GM18868 (cell line): ENCODE data around the gene TTF2.
"Not testable (repeated sequence)": the region's sequence is repeated elsewhere in the genome, so short reads cannot be mapped to it uniquely, and the experiment has no call there.

Source experiments
- ATAC-seq: cut with Tn5 transposase; IDR thresholded peaks from one replicate; pipeline ENCODE4 v1.9.1; 2021; ENCODE audit warnings: mild to moderate bottlenecking, moderate library complexity; ENCODE audit not compliant: unreplicated experiment

Gene TTF2

DNA sequence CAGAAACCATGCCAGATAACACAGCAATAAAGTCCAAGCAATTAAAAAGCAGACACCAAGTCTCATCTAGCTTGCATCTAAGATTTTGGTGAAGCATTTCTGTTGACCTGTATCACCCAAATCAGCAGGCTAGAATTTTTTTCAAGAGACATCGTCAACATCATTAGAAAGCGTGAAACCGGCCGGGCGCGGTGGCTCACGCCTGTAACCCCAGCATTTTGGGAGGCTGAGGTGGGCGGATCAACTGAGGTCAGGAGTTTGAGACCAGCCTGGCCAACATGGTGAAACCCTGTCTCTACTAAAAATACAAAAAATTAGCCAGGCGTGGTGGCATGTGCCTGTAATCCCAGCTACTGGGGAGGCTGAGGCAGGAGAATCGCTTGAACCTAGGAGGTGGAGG, 59.0 kb downstream of the TTF2 start:
- ATAC-seq, result not testable (repeated sequence)

GRCh38 chr1:117120774-117121588, 60.9 kb downstream of the TTF2 start:
- ATAC-seq, result peak; percentile 17

GRCh38 chr1:117121589-117122329, 61.6 kb downstream of the TTF2 start, which contains the start of gene TRIM45:
TSS of gene TRIM45 (minus strand) at chr1:117121749. CDS start at chr1:117121201, 548 bp downstream.
- peak; percentile 91 for ATAC-seq

DNA sequence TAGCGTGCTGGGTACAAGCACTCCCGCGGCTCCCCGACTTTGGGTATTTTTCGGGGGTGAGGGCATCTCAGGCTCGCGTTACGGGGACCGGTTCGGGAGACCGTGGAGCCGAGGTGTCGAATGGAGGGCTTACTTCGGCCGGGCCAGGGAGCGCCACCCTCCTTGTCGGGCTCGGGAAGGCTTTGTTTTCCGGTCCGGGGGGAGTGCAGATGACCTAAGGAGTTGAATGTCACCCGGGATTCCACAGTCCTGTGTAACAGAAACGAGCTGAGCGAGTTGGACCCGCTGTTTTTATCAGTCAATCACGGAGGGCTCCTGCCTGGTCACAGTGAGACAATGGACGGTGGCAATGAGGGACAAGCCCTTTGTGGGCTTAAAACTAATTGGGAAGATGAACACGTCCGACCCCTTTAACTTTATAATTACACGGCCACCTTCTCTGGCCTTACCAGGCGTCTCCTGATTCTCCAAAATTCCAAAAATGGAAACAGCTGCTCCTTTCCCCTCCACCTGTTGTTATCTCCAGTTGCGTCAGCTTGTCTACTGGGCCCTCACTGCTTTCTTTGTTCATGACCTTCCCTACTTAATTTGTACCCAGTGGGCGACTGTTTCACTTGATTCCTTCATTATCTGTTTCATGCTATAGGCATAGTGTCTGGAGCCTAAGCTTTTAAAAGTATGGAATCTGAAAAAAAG, 62.4 kb downstream of the TTF2 start:
- ATAC-seq, result no peak

GRCh38 chr1:117123274-117123673, 63.1 kb downstream of the TTF2 start:
- ATAC-seq, result no peak

DNA sequence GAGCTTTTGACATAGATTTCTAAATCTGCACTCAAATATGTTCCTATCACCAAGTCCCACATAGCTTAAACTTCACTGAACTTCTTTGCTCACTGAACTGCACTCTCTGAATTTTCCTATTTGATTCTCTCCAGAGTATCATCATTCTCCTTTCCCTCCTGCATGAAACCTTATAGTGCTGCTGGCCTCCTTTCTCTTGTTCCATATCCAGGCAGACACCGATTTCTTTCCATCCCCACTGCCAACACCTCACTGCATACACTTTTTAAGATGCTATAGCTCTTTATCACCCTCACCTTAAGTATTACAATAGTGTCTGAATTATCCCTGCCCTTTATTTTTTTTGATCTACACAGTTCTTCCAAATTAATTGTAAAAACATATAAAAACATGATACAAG, 64.5 kb downstream of the TTF2 start:
- no peak for ATAC-seq

DNA sequence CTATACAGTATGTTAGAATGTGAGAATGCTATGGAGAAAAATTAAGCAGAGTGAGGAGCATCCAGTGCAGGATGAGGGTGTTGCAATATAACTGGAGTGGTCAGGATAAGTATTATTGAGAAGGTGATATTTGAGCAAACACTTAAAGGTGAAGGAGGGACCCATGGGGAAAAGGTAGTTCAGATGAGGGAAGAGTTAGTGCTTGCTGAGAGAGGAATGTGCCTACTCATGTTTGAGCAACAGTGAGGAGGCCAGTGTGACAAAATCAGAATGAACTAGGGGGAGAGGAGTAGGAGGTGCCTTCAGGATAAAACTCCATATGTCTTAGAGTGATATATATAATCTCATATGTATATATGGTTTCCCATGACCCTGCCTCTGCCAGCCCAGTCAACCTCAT, 67.7 kb downstream of the TTF2 start:
- ATAC-seq, result no peak

DNA sequence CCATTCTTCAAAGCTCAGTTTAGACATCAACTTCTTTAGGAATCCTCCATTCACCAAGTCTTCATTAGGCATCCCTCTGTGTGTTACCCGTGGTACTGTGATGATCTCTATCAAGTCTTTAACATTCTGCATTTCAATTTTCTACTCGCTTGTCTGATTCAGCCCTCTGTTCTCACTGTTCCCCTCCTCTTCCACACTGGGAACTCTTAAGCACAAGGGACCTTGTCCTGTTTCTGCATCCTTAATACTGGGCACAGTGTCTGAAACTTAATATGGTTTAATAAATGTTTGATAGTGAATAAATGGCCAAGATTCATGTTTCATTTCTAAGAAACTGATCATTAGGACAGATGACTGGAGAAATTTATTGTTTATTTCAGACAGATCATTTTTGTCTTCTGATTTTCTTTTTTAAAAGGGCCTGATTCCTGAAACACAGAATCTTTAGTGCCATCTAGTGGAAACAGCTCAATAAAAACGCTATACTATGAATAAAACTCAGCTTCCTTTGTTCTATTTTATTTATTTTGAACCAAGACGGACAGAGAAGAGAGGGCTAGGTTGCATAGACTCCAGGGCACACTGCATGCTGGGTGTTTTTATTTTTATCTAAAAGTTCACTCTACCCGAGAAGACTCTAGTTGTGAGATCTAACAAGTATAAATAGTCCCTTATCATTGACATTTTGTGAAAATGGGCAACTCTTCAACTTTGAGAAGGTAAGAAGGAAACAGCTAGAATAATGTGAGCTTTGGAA, 68.4 kb downstream of the TTF2 start:
- no peak for ATAC-seq

DNA sequence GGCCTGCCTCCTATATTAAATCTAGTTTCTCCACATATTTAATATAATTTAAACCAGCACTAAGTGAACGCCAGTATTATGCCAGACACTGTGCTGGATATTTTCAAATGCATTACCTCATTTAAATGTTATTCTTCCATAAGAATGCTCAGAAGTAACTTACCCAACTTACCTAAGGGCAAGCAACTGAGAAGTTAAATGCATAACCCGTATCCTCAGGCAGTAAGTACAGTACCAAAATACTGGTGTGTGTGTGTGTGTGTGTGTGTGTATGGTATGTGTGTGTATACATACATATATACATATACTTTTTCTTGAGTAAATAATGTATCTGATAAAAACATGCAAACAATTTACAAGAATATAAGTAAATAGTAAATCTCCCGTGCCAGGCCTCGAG, 70.4 kb downstream of the TTF2 start:
- ATAC-seq, result no peak

- ATAC-seq, result no peak
Measured at GRCh38 chr1:117135329-117135728, 75.2 kb downstream of the TTF2 start.

DNA sequence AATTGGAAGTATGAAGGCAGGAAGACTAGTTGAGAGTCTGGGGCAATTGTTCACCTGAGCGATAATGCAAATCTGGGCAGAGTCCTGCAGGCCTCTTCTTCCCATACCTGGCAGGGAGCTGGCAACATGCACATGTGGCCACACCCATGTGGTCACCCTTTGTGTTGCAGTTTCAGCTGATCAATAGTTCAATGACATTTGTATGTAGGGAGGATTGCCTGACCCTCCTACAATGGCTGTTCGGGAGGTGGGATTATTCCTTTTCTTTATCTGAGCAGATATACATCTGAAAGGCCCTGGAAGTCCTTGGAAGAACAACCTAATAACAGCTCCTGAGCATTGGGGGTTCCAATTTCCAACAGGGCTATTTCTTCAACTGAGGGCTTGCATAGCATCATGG, 76.6 kb downstream of the TTF2 start:
- no peak for ATAC-seq

DNA sequence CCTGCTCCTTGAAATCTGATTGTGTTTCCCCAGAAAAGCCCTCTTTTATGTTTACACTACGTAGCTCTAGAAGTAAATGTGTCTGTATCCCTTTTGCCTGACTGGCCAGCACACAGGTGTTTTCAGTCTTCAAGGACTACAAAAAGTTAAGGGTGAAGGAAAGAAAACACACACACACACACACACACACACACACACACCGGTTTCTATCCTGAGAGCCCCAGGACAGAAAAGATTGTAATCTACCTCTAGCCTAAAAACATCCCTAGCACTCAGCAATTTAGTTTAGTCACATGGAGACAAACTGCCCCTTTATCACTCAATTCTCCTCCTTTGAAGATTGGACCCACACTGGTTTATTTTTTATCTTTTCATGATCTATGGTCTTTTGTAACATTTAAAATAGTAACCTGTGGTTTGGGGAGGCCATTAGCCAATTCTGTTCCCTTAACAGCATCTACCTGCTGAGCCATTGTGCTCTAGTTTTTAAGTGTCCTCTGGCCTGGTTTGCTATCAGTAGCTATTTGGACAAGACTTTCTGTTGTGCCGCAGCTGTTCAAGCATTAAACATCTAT, 77.2 kb downstream of the TTF2 start:
- ATAC-seq, result no peak

DNA sequence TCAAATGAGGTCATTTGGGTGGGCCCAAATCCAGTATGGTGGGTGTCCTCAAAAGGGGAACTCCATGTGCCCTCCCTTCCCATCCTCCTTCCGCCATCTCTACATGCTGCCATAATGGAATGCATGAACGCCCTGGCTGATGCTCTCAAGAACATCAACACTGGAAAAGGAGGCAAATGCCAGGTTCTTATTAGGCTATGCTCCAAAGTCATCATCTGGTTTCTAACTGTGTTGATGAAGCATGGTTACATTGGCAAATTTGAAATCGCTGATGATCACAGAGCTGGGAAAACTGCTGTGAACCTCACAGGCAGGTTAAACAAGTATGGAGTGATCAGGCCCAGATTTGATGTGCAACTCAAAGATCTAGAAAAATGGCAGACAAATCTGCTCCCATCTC, 78.0 kb downstream of the TTF2 start:
- no peak for ATAC-seq

- ATAC-seq, result no peak
Measured at GRCh38 chr1:117138561-117138960, 78.4 kb downstream of the TTF2 start.

GRCh38 chr1:117142200-117142599, 82.1 kb downstream of the TTF2 start:
- ATAC-seq, result no peak

DNA sequence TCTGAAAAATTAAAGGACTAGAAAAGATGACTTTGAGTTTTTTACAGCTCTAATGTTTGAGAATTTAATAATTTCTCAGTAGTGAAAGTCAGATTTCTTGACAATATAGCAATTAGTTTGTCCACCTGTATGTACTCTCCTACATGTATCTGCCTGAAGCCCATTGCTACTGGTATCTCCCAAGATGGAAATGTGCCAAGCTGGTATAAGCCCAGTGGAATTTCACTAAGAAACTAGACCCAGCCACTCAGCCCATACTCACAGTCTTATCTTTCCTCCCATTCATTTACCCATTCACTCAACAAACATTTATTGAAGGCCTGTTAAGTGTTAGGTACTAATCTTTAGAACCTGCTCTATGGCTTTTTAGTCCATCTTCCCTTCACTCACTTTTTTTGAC, 83.0 kb downstream of the TTF2 start:
- no peak for ATAC-seq

DNA sequence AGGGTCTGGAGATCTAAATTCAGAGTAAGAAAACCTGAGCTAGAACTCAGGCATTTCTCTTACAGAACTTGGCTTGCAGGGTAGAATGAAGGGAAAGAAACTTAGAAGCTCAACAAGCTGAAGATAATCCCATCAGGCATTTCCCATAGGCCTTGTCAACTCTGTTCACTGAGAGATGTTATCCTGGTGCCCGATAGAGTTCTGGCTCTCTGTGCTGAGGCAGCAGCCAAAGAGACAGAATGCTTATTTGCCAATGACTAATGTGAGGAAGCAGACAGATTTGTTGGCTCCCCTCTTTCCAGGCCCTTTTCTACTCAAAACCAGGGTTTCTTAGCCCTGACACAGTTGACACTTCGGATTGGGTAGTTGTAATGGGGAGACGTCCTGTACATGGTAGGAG, 83.7 kb downstream of the TTF2 start:
- no peak for ATAC-seq

- ATAC-seq, result no peak
Measured at GRCh38 chr1:117146072-117146471, 85.9 kb downstream of the TTF2 start.

DNA sequence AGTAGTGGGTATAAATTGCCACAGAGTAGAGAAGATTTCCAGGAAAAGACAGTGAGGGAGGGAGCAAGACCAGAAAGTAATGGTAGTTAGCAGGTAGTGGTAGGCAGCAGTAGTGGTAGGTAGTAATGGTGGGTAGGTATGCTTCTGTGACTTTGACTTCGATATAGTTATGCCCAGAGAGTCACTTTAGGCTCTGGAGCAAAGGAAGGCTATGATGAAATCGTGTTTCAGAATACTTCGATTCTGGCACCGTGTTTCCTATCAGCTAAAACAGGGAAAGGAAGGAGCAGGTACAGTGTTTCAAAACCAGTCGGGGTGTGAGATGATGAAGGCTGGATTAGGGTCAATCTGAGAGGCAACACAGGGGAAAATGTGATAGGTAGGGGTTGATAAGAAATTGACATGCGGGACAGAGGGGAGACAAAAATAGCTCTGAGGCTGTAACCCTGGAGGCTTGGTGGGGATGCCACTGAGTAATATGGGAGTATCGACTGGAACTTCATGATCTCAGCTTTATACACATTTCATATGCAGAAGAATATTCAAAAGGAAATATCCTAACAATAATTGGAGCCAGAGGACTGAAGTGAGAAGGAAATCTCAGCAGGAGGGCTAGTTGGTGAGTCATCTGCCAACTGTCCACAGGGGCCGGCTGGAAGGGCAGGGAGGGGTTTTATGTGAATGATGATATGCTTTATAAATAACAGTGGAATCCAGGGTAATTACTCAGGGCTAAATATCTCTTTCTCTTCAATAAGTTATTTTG, 86.6 kb downstream of the TTF2 start:
- no peak for ATAC-seq

- no peak for ATAC-seq
Measured at GRCh38 chr1:117147341-117147831, 87.3 kb downstream of the TTF2 start.
